Cardiac muscle cell (in vitro differentiated cells and primary cell): ENCODE results near the gene OAS2. TPM values are rescaled to one million over a fixed set of nuclear protein-coding genes. Genes with fewer than 3 reads are reported as not detected.

Experiments
- DNase-seq, 2 donors: peaks; one replicate each; pipeline versions ENCODE4 v3.0.0 to v3.0.0-alpha.2; 2010 to 2017; ENCODE audit warnings: low read depth in 1 of 2, low spot score in 1 of 2
- H3K27ac ChIP-seq: fragments of 200-600 bp; sonication (generic); 2 replicates; pipeline ENCODE4 v1.5.1; 2016
- H3K27me3 ChIP-seq: fragments of 200-600 bp; sonication (generic); 2 replicates; pipeline ENCODE4 v1.6.0; 2016; ENCODE audit warnings: control low read depth
- H3K36me3 ChIP-seq: fragments of 200-600 bp; sonication (generic); 2 replicates; pipeline ENCODE4 v1.5.1; 2016; ENCODE audit warnings: control low read depth
- H3K4me1 ChIP-seq: fragments of 200-600 bp; sonication (generic); 2 replicates; pipeline ENCODE4 v1.8.1; 2017; ENCODE audit warnings: low read depth, mild to moderate bottlenecking, mixed run types
- H3K4me3 ChIP-seq: fragments of 200-600 bp; sonication (generic); 2 replicates; pipeline ENCODE4 v1.5.1; 2016; ENCODE audit warnings: mild to moderate bottlenecking
- H3K9me3 ChIP-seq: fragments of 200-600 bp; sonication (generic); 2 replicates; pipeline ENCODE4 v1.5.1; 2017; ENCODE audit warnings: low read depth, mild to moderate bottlenecking, control low read depth
- CTCF ChIP-seq: IDR thresholded peaks from 2 replicates; pipeline ENCODE4 v1.5.1; 2012; ENCODE audit warnings: low read depth, mild to moderate bottlenecking, low read length
- polyA plus RNA-seq: library from polyadenylated mRNA; unstranded; fragments of >200 nt; fragmentation: Nextera tagmentation; extraction: Ambion mirVana; gene quantifications from 2 replicates; pipeline ENCODE4 v1.2.1, GENCODE V29; 2016
- total RNA-seq: library from RNA; depleted of rRNA; stranded (reverse); fragments of >200 nt; gene quantifications from 2 replicates; pipeline ENCODE4 v1.2.3, GENCODE V29; 2016

OAS2 gene
- total RNA-seq (not detected in 2 replicates), polyA plus RNA-seq (not detected in 2 replicates)

- H3K27ac ChIP-seq: no peak within 1 kb of the TSS
Measured at GRCh38 chr12:112978163-112979040, at the start of gene OAS2. Gene OAS2 (plus strand): TSS chr12:112978519. CDS start chr12:112978609, 90 bp downstream.

GRCh38 chr12:112928978-112929377 lies 49.3 kb upstream of the OAS2 start:
- Histone ChIP-seq H3K27me3 (no peaks in the 10 kb centered on the region), H3K9me3 (no peaks in the 10 kb centered on the region), H3K36me3 (no peaks in the 10 kb centered on the region), H3K27ac (no peak overlapping the region), H3K4me3 (no peak overlapping the region), H3K4me1 (no peaks in the 10 kb centered on the region)
- TF ChIP-seq CTCF: peak; percentile 7
- DNase-seq: no peak

More at GRCh38 chr12:112978163-112979040, at the start of gene OAS2:
- Histone ChIP-seq H3K27me3 (no peaks in the 10 kb centered on the region), H3K4me3 (no peak within 1 kb of the TSS), H3K9me3 (no peaks in the 10 kb centered on the region), H3K36me3 (no peaks in the 10 kb centered on the region), H3K4me1 (no peaks in the 10 kb centered on the region)
- no peak for TF ChIP-seq CTCF
- peak; percentile 3 to 83 for DNase-seq

- no peak for TF ChIP-seq CTCF
- Histone ChIP-seq H3K36me3 (no peaks in the 10 kb centered on the region), H3K4me1 (no peaks in the 10 kb centered on the region), H3K9me3 (no peaks in the 10 kb centered on the region), H3K4me3 (no peak overlapping the region), H3K27me3 (no peaks in the 10 kb centered on the region), H3K27ac (no peak overlapping the region)
- DNase-seq: no peak
Measured at GRCh38 chr12:112929715-112930114, 48.6 kb upstream of the OAS2 start.

GRCh38 chr12:112930350-112930749 lies 48.0 kb upstream of the OAS2 start:
- no peak overlapping the region for H3K27ac ChIP-seq
- no peaks in the 10 kb centered on the region for H3K27me3 ChIP-seq
- no peak for TF ChIP-seq CTCF
- H3K36me3 ChIP-seq: no peaks in the 10 kb centered on the region
- H3K4me3 ChIP-seq: no peak overlapping the region
- DNase-seq: no peak
- no peaks in the 10 kb centered on the region for H3K4me1 ChIP-seq
- H3K9me3 ChIP-seq: no peaks in the 10 kb centered on the region

GRCh38 chr12:112932485-112933128 lies 45.7 kb upstream of the OAS2 start:
- H3K4me3 ChIP-seq: no peak overlapping the region
- peaks cover 14% of the 10 kb centered on the region for H3K27me3 ChIP-seq
- no peak for TF ChIP-seq CTCF

More at GRCh38 chr12:112932485-112933128, 45.7 kb upstream of the OAS2 start:
- no peaks in the 10 kb centered on the region for H3K36me3 ChIP-seq
- DNase-seq: no peak
- no peaks in the 10 kb centered on the region for H3K4me1 ChIP-seq
- H3K9me3 ChIP-seq: no peaks in the 10 kb centered on the region
- no peak overlapping the region for H3K27ac ChIP-seq
